ENCODE measurements around the gene KRTAP21-2. TPM values are rescaled to one million over a fixed set of nuclear protein-coding genes. Genes with fewer than 3 reads are reported as not detected.
"Not testable (repeated sequence)": the region's sequence is repeated elsewhere in the genome, so short reads cannot be mapped to it uniquely, and the experiment has no call there.

Gene KRTAP21-2
- total RNA-seq (2014; rRNA removed; shearing (Covaris generic)): not detected in 2 replicates

GRCh38 chr21:30747159-30747558 is at the start of gene KRTAP21-2:
Gene KRTAP21-2, minus strand, starts transcription at chr21:30747259. Its CDS starts 57 bp downstream, at chr21:30747202.
- H3K36me3 ChIP-seq: no peaks in the 10 kb centered on the region
- H3K27ac ChIP-seq: no peak within 1 kb of the TSS
- no peak for DNase-seq (ENCODE audit: low read depth in 1 of 2, low spot score in 2 of 2)
- no peaks in the 10 kb centered on the region for H3K27me3 ChIP-seq (replicated peaks)
- H3K4me1 ChIP-seq (replicated peaks): no peaks in the 10 kb centered on the region
- no peak within 1 kb of the TSS for H3K4me3 ChIP-seq
- H3K9me3 ChIP-seq (replicated peaks): no peaks in the 10 kb centered on the region

- Histone ChIP-seq H3K27me3 (replicated peaks) (no peaks in the 10 kb centered on the region), H3K4me1 (replicated peaks) (no peaks in the 10 kb centered on the region)
- DNase-seq (ENCODE audit: low read depth in 1 of 2, low spot score in 2 of 2): no peak
Measured at GRCh38 chr21:30793581-30794314, 46.7 kb upstream of the KRTAP21-2 start.

GRCh38 chr21:30779249-30779648 is 32.2 kb upstream of the KRTAP21-2 start:
- no peaks in the 10 kb centered on the region for H3K4me1 ChIP-seq (replicated peaks)
- H3K4me3 ChIP-seq: no peak overlapping the region
- no peaks in the 10 kb centered on the region for H3K36me3 ChIP-seq
- no peak for DNase-seq (ENCODE audit: low read depth in 1 of 2, low spot score in 2 of 2)
- peaks cover 4% of the 10 kb centered on the region; the same call in 1 of the 2 replicates for H3K27me3 ChIP-seq (replicated peaks)
- H3K27ac ChIP-seq: no peak overlapping the region
- no peaks in the 10 kb centered on the region for H3K9me3 ChIP-seq (replicated peaks)

More at GRCh38 chr21:30793581-30794314, 46.7 kb upstream of the KRTAP21-2 start:
- Histone ChIP-seq H3K4me3 (no peak overlapping the region), H3K36me3 (no peaks in the 10 kb centered on the region), H3K9me3 (replicated peaks) (no peaks in the 10 kb centered on the region), H3K27ac (no peak overlapping the region)

- no peak overlapping the region for H3K27ac ChIP-seq
- DNase-seq (ENCODE audit: low read depth in 1 of 2, low spot score in 2 of 2): peak in 1 of 2 experiments; percentile 16
Measured at GRCh38 chr21:30769724-30770431, 22.8 kb upstream of the KRTAP21-2 start.

GRCh38 chr21:30760776-30761175 is 13.7 kb upstream of the KRTAP21-2 start:
- Histone ChIP-seq H3K27me3 (replicated peaks) (no peaks in the 10 kb centered on the region), H3K36me3 (no peaks in the 10 kb centered on the region), H3K9me3 (replicated peaks) (no peaks in the 10 kb centered on the region), H3K4me1 (replicated peaks) (no peaks in the 10 kb centered on the region), H3K4me3 (no peak overlapping the region), H3K27ac (no peak overlapping the region)
- no peak for DNase-seq (ENCODE audit: low read depth in 1 of 2, low spot score in 2 of 2)

More at GRCh38 chr21:30769724-30770431, 22.8 kb upstream of the KRTAP21-2 start:
- Histone ChIP-seq H3K4me3 (no peak overlapping the region), H3K27me3 (replicated peaks) (no peaks in the 10 kb centered on the region), H3K36me3 (no peaks in the 10 kb centered on the region), H3K4me1 (replicated peaks) (no peaks in the 10 kb centered on the region), H3K9me3 (replicated peaks) (no peaks in the 10 kb centered on the region)

- no peak for DNase-seq (ENCODE audit: low read depth in 1 of 2, low spot score in 2 of 2)
- no peak overlapping the region for H3K27ac ChIP-seq
- H3K9me3 ChIP-seq (replicated peaks): no peaks in the 10 kb centered on the region
- H3K36me3 ChIP-seq: no peaks in the 10 kb centered on the region
- H3K4me3 ChIP-seq: no peak overlapping the region
- H3K27me3 ChIP-seq (replicated peaks): no peaks in the 10 kb centered on the region
- H3K4me1 ChIP-seq (replicated peaks): no peaks in the 10 kb centered on the region
Measured at GRCh38 chr21:30758306-30758705, 11.2 kb upstream of the KRTAP21-2 start.

- H3K36me3 ChIP-seq; H3K27me3 ChIP-seq (replicated peaks); H3K4me1 ChIP-seq (replicated peaks); H3K9me3 ChIP-seq (replicated peaks); H3K4me3 ChIP-seq; DNase-seq (ENCODE audit: low read depth in 1 of 2, low spot score in 2 of 2); H3K27ac ChIP-seq: not testable (repeated sequence)
Measured at GRCh38 chr21:30755328-30755727, 8.3 kb upstream of the KRTAP21-2 start, which contains the start of gene KRTAP21-1. Gene KRTAP21-1, minus strand, starts transcription at chr21:30755428. Its CDS starts 50 bp downstream, at chr21:30755378.

- Histone ChIP-seq H3K9me3 (replicated peaks) (no peaks in the 10 kb centered on the region), H3K36me3 (no peaks in the 10 kb centered on the region), H3K27me3 (replicated peaks) (no peaks in the 10 kb centered on the region), H3K4me3 (no peak overlapping the region), H3K27ac (no peak overlapping the region), H3K4me1 (replicated peaks) (no peaks in the 10 kb centered on the region)
- no peak for DNase-seq (ENCODE audit: low read depth in 1 of 2, low spot score in 2 of 2)
Measured at GRCh38 chr21:30740462-30740861, 6.6 kb downstream of the KRTAP21-2 start.

GRCh38 chr21:30733026-30733425 is 14.0 kb downstream of the KRTAP21-2 start:
- Histone ChIP-seq H3K4me1 (replicated peaks) (no peaks in the 10 kb centered on the region), H3K27ac (no peak overlapping the region), H3K27me3 (replicated peaks) (no peaks in the 10 kb centered on the region; the same call in 1 of the 2 replicates), H3K36me3 (no peaks in the 10 kb centered on the region), H3K4me3 (no peak overlapping the region), H3K9me3 (replicated peaks) (no peaks in the 10 kb centered on the region)
- DNase-seq (ENCODE audit: low read depth in 1 of 2, low spot score in 2 of 2): no peak

GRCh38 chr21:30726726-30727125 is 20.3 kb downstream of the KRTAP21-2 start:
- Histone ChIP-seq H3K27me3 (replicated peaks) (no peaks in the 10 kb centered on the region), H3K4me1 (replicated peaks) (no peaks in the 10 kb centered on the region), H3K9me3 (replicated peaks) (no peaks in the 10 kb centered on the region), H3K36me3 (no peaks in the 10 kb centered on the region), H3K27ac (no peak overlapping the region), H3K4me3 (no peak overlapping the region)
- DNase-seq (ENCODE audit: low read depth in 1 of 2, low spot score in 2 of 2): no peak

GRCh38 chr21:30719401-30719800 is 27.7 kb downstream of the KRTAP21-2 start:
- H3K4me1 ChIP-seq (replicated peaks): peaks cover 46% of the 10 kb centered on the region
- H3K36me3 ChIP-seq: no peaks in the 10 kb centered on the region
- H3K27ac ChIP-seq: no peak overlapping the region
- DNase-seq (ENCODE audit: low read depth in 1 of 2, low spot score in 2 of 2): no peak
- no peaks in the 10 kb centered on the region for H3K9me3 ChIP-seq (replicated peaks)
- H3K4me3 ChIP-seq: no peak overlapping the region
- H3K27me3 ChIP-seq (replicated peaks): no peaks in the 10 kb centered on the region

GRCh38 chr21:30718239-30718909 is 28.7 kb downstream of the KRTAP21-2 start, which contains the start of gene KRTAP21-3:
Gene KRTAP21-3, minus strand, starts transcription at chr21:30718777. Its CDS starts 18 bp downstream, at chr21:30718759.
- DNase-seq (ENCODE audit: low read depth in 1 of 2, low spot score in 2 of 2): peak in 1 of 2 experiments; percentile 52
- H3K27ac ChIP-seq: peak within 1 kb of the TSS; percentile 97
- H3K4me3 ChIP-seq: no peak within 1 kb of the TSS
- no peaks in the 10 kb centered on the region for H3K9me3 ChIP-seq (replicated peaks)
- no peaks in the 10 kb centered on the region for H3K36me3 ChIP-seq
- H3K4me1 ChIP-seq (replicated peaks): peaks cover 57% of the 10 kb centered on the region
- no peaks in the 10 kb centered on the region for H3K27me3 ChIP-seq (replicated peaks)

GRCh38 chr21:30717105-30717504 is 30.0 kb downstream of the KRTAP21-2 start:
- H3K36me3 ChIP-seq: no peaks in the 10 kb centered on the region
- peak overlapping the region; percentile 97 for H3K27ac ChIP-seq
- peak in 1 of 2 experiments; percentile 38 for DNase-seq (ENCODE audit: low read depth in 1 of 2, low spot score in 2 of 2)

More at GRCh38 chr21:30717105-30717504, 30.0 kb downstream of the KRTAP21-2 start:
- H3K4me1 ChIP-seq (replicated peaks): peaks cover 59% of the 10 kb centered on the region
- no peaks in the 10 kb centered on the region for H3K9me3 ChIP-seq (replicated peaks)
- no peak overlapping the region for H3K4me3 ChIP-seq
- no peaks in the 10 kb centered on the region for H3K27me3 ChIP-seq (replicated peaks)

Measured in SJSA1 (cell line).